K562 (cell line): ENCODE data around the gene ETS1. TPM values are rescaled to one million over a fixed set of nuclear protein-coding genes. Genes with fewer than 3 reads are reported as not detected.

ENCODE experiments used
- ATAC-seq: fragments of 200-7000 bp; cut with Tn5 transposase; 3 replicates; pipeline ENCODE4 v1.9.1; 2020; ENCODE audit warnings: moderate library complexity
- BruUV-seq: library from RNA; stranded (reverse); fragments of 400-500 nt; replicated peaks from 2 replicates; lab custom pipeline; 2021; lab: Mats Ljungman, UMichigan
- CTCF ChIA-PET: fragments of 300-600 bp; formaldehyde crosslinking; extraction: SDS; loops from one replicate; lab custom pipeline; 2021; ENCODE audit warnings: low intra/inter-chr PET ratio; lab: Yijun Ruan, JAX
- POLR2A ChIA-PET: fragments of 300-600, 350-650 bp; sonication (Branson Sonifier 250); formaldehyde crosslinking; extraction: SDS; loops from one replicate; lab custom pipeline; 2021; ENCODE audit warnings: antibody characterized with exemption, inconsistent platforms; lab: Yijun Ruan, JAX
- DNase-seq, 4 experiments: peaks; one replicate each; pipeline versions ENCODE4 v3.0.0 to v3.0.0-alpha.2; 2011 to 2018; ENCODE audit warnings: low spot score in 3 of 4, mixed read lengths in 3 of 4; ENCODE audit errors: extremely low read depth in 1 of 4
- FAIRE-seq: peaks from 2 replicates; lab custom pipeline; 2011; peaks lifted over from hg19 to GRCh38; lab: Jason Lieb, UNC
- H2AFZ ChIP-seq: 2 replicates; pipeline ENCODE4 v1.6.0; 2011; ENCODE audit warnings: low read depth, low read length, control low read depth, inconsistent platforms
- H3K27ac ChIP-seq: fragments of 200-600 bp; 3 replicates; pipeline ENCODE4 v1.8.0; 2011; ENCODE audit warnings: low read depth, mild to moderate bottlenecking, control low read depth, inconsistent platforms, low read length, moderate library complexity, mixed read lengths; ENCODE audit errors: extremely low read depth
- H3K27me3 ChIP-seq, 2 experiments: fragments of 300-600 bp in 1 of 2; 2 replicates in 1 of 2; 3 replicates in 1 of 2; pipeline versions ENCODE4 v1.6.0 to v1.8.0; 2011; ENCODE audit warnings: inconsistent platforms in 2 of 2, low read length in 2 of 2, mild to moderate bottlenecking in 1 of 2, mixed read lengths in 1 of 2, moderate library complexity in 1 of 2; ENCODE audit not compliant: control insufficient read depth in 2 of 2, insufficient read depth in 2 of 2
- H3K36me3 ChIP-seq: fragments of 300-600 bp; 3 replicates; pipeline ENCODE4 v1.8.0; 2011; ENCODE audit warnings: mild to moderate bottlenecking, low read length, inconsistent platforms; ENCODE audit not compliant: control insufficient read depth, insufficient read depth
- H3K4me1 ChIP-seq, 2 experiments: fragments of 200-600 bp in 1 of 2; replicated peaks in 1 of 2; 2 replicates in 1 of 2; 3 replicates in 1 of 2; pipeline versions ENCODE4 v1.5.1 to v1.8.0; 2011; ENCODE audit warnings: inconsistent platforms in 2 of 2, low read length in 2 of 2, mild to moderate bottlenecking in 1 of 2, mixed read lengths in 1 of 2, moderate library complexity in 1 of 2; ENCODE audit not compliant: control insufficient read depth in 2 of 2, insufficient read depth in 2 of 2
- H3K4me2 ChIP-seq: 2 replicates; pipeline ENCODE4 v1.6.1; 2011; ENCODE audit warnings: low read length, control low read depth, inconsistent platforms, mixed read lengths; ENCODE audit not compliant: insufficient read depth
- H3K4me3 ChIP-seq: fragments of 200-600 bp; sonication (generic), shearing (Covaris generic); 2 replicates; pipeline ENCODE4 v1.5.1; 2016; ENCODE audit warnings: control low read depth, inconsistent platforms
- H3K79me2 ChIP-seq: fragments of 200-600 bp; 3 replicates; pipeline ENCODE4 v1.8.0; 2011; ENCODE audit warnings: low read length, inconsistent platforms; ENCODE audit not compliant: control insufficient read depth, insufficient read depth
- H3K9ac ChIP-seq, 2 experiments: 2 replicates each; pipeline versions ENCODE4 v1.6.0 to v1.6.1; 2011; ENCODE audit warnings: low read depth in 2 of 2, low read length in 2 of 2, control low read depth in 1 of 2, inconsistent platforms in 1 of 2, mild to moderate bottlenecking in 1 of 2, mixed read lengths in 1 of 2; ENCODE audit not compliant: insufficient read depth in 1 of 2
- H3K9me1 ChIP-seq: one replicate; pipeline ENCODE4 v1.6.0; 2011; ENCODE audit warnings: inconsistent platforms, mild to moderate bottlenecking, low read length, moderate library complexity; ENCODE audit not compliant: control insufficient read depth, insufficient read depth
- H3K9me3 ChIP-seq: replicated peaks from 2 replicates; pipeline ENCODE4 v1.5.1; 2011; ENCODE audit warnings: low read depth, low read length, inconsistent platforms; ENCODE audit not compliant: control insufficient read depth, insufficient read depth
- H4K20me1 ChIP-seq: replicated peaks from 2 replicates; pipeline ENCODE4 v1.6.1; 2011; ENCODE audit warnings: low read length, inconsistent platforms, mixed read lengths; ENCODE audit not compliant: control insufficient read depth, insufficient read depth
- CXXC5 ChIP-seq: fragments of 250-450 bp; sonication (Bioruptor Pico); IDR thresholded peaks from 2 replicates; pipeline ENCODE4 v1.8.0; 2022; ENCODE audit warnings: inconsistent platforms, mild to moderate bottlenecking, moderate library complexity
- EWSR1 ChIP-seq: fragments of 450-650 bp; IDR thresholded peaks from 2 replicates; pipeline ENCODE4 v1.6.1; 2018; ENCODE audit warnings: borderline replicate concordance, mild to moderate bottlenecking, low read depth, moderate library complexity; ENCODE audit not compliant: partially characterized antibody
- FOXA3 ChIP-seq, 2 experiments: fragments of 450-650 bp in 1 of 2; sonication (generic) in 1 of 2; formaldehyde crosslinking; IDR thresholded peaks in 1 of 2; conservative IDR thresholded peaks in 1 of 2; 2 replicates each; pipeline versions ENCODE4 v1.4.0 to v1.8.0; 2020 to 2022; ENCODE audit warnings: mild to moderate bottlenecking in 2 of 2, missing genetic modification reagents in 1 of 2
- HDAC6 ChIP-seq: IDR thresholded peaks from 2 replicates; pipeline ENCODE4 v1.6.1; 2012; ENCODE audit warnings: low read depth, mild to moderate bottlenecking, control low read depth, inconsistent platforms, low read length, moderate library complexity
- JUNB ChIP-seq: fragments of 450-650 bp; formaldehyde crosslinking; conservative IDR thresholded peaks from 2 replicates; pipeline ENCODE4 v1.4.0; 2020; ENCODE audit warnings: mild to moderate bottlenecking
- NFXL1 ChIP-seq: fragments of 450-650 bp; formaldehyde crosslinking; IDR thresholded peaks from 2 replicates; pipeline ENCODE4 v1.4.0; 2021; ENCODE audit warnings: mild to moderate bottlenecking
- POU5F1 ChIP-seq: fragments of 150-350 bp; IDR thresholded peaks from 2 replicates; pipeline ENCODE4 v1.6.1; 2014; ENCODE audit warnings: borderline replicate concordance, low read length, low read depth, mild to moderate bottlenecking; ENCODE audit not compliant: partially characterized antibody
- RCOR1 ChIP-seq, 2 experiments: IDR thresholded peaks; 2 replicates each; pipeline ENCODE4 v1.6.1; 2012; ENCODE audit warnings: low read depth in 2 of 2, low read length in 2 of 2, borderline replicate concordance in 1 of 2, improper control_type of control experiment in 1 of 2
- SRF ChIP-seq, 2 experiments: fragments of 250-450, 450-650 bp in 1 of 2; sonication (Bioruptor Pico) in 1 of 2; sonication (generic) in 1 of 2; formaldehyde crosslinking; IDR thresholded peaks; 2 replicates each; pipeline versions ENCODE4 v1.5.0 to v1.5.1; 2020 to 2022; ENCODE audit warnings: mild to moderate bottlenecking in 1 of 2, missing genetic modification reagents in 1 of 2
- TCF7 ChIP-seq: sonication (generic); IDR thresholded peaks from 2 replicates; pipeline ENCODE4 v1.6.1; 2016; ENCODE audit warnings: antibody characterized with exemption, borderline replicate concordance
- ZBTB1 ChIP-seq: sonication (generic); formaldehyde crosslinking; IDR thresholded peaks from 2 replicates; pipeline ENCODE4 v1.8.1; 2023; ENCODE audit warnings: missing genetic modification reagents, low read depth, mild to moderate bottlenecking, borderline replicate concordance
- WGBS: fragments of 100-300 bp; shearing (Covaris generic); methylation state at CpG from one replicate; pipeline ENCODE4 v1.1.6; 2016; ENCODE audit warnings: low coverage, mixed read lengths; ENCODE audit not compliant: insufficient coverage; ENCODE audit errors: missing lambda C conversion rate; 5-methylcytosine and 5-hydroxymethylcytosine counted together
- in situ Hi-C: fragments of 300-500 bp; cut with MboI; formaldehyde crosslinking; loops from 4 replicates; pipeline ENCODE4 v1.15.0; 2018; ENCODE audit warnings: inconsistent platforms, mixed read lengths
- intact Hi-C: fragments of 100-400 bp; cut with micrococcal nuclease; formaldehyde crosslinking; loops from 2 replicates; pipeline ENCODE4 v1.14.2; 2022
- polyA plus RNA-seq, 8 experiments: library from polyadenylated mRNA; depleted of rRNA in 4 of 8; stranded (reverse) in 5 of 8; unstranded in 3 of 8; fragments of >200 nt; fragmentation: Nextera tagmentation in 2 of 8; fragmentation: Illumina TruSeq in 1 of 8; extraction: Ambion mirVana in 2 of 8; extraction: Trizol in 1 of 8; gene quantifications; 2 replicates each; pipeline versions ENCODE4 v1.2.1 to v1.2.3, GENCODE V29; 2011 to 2014; ENCODE audit warnings: inconsistent platforms in 1 of 8, missing spikeins in 1 of 8
- total RNA-seq, 7 experiments: library from RNA; depleted of rRNA in 6 of 7; stranded (reverse); fragments of >200 nt in 6 of 7; fragmentation: Illumina TruSeq in 2 of 7; extraction: Trizol in 2 of 7; gene quantifications; 2 replicates each; pipeline versions ENCODE4 v1.2.1 to v1.2.3, GENCODE V29; 2011 to 2021; ENCODE audit warnings: low replicate concordance in 1 of 7
- TF ChIP-seq, protein P1 (sequence below): sonication (generic); formaldehyde crosslinking; IDR thresholded peaks from 2 replicates; pipeline ENCODE4 v1.8.1; 2022; ENCODE audit warnings: missing genetic modification reagents
- TF ChIP-seq, protein P2 (sequence below): IDR thresholded peaks from 2 replicates; pipeline ENCODE4 v1.6.1; 2011; ENCODE audit not compliant: insufficient read length; ENCODE audit errors: extremely low read depth

Gene ETS1
- total and polyA plus RNA-seq, 9 of the 15 experiments (the other 6 are each of a cell fraction or from before 2014, with no cell fraction given), result 0.04 to 1.4 (median 0.23) TPM

- Histone ChIP-seq H2AFZ (no peak overlapping the region), H3K4me2 (no peak overlapping the region), H3K9me3 (no peaks in the 10 kb centered on the region), H3K27ac (no peak overlapping the region), H4K20me1 (no peaks in the 10 kb centered on the region), H3K4me1 (no peaks in the 10 kb centered on the region; a peak in 1 of 5 replicates), H3K4me3 (no peak overlapping the region), H3K27me3 (no peaks in the 10 kb centered on the region)
- BruUV-seq, result no TSS peak
- FAIRE-seq (no peak), ATAC-seq (no peak)
- 4% methylated on average over 5 of the region's 5 CpGs for WGBS
- TF ChIP-seq SRF (CRISPR knock-in tag; IDR thresholded peaks at IDR 0.05) (no peak), RCOR1 (IDR thresholded peaks at IDR 0.05; ENCODE audit: borderline replicate concordance in 1 of 2, low read depth in 2 of 2, low read length in 2 of 2) (no peak), TCF7 (no peak), CXXC5 (CRISPR knock-in tag) (no peak), POU5F1 (no peak), ZBTB1 (no peak), EWSR1 (no peak), HDAC6 (no peak), NFXL1 (no peak), FOXA3 (CRISPR knock-in tag; conservative IDR thresholded peaks at IDR 0.05 in 1 of 2, IDR thresholded peaks at IDR 0.05 in 1 of 2) (no peak), JUNB (no peak)
- TF ChIP-seq, protein P1, sequence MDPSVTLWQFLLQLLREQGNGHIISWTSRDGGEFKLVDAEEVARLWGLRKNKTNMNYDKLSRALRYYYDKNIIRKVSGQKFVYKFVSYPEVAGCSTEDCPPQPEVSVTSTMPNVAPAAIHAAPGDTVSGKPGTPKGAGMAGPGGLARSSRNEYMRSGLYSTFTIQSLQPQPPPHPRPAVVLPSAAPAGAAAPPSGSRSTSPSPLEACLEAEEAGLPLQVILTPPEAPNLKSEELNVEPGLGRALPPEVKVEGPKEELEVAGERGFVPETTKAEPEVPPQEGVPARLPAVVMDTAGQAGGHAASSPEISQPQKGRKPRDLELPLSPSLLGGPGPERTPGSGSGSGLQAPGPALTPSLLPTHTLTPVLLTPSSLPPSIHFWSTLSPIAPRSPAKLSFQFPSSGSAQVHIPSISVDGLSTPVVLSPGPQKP (CRISPR knock-in tag), result no peak
- TF ChIP-seq, protein P2, sequence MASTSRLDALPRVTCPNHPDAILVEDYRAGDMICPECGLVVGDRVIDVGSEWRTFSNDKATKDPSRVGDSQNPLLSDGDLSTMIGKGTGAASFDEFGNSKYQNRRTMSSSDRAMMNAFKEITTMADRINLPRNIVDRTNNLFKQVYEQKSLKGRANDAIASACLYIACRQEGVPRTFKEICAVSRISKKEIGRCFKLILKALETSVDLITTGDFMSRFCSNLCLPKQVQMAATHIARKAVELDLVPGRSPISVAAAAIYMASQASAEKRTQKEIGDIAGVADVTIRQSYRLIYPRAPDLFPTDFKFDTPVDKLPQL, result no peak
- TF ChIP-seq, all 486 proteins: peak for 0
- Histone ChIP-seq H3K36me3 (no peaks in the 10 kb centered on the region), H3K79me2 (no peaks in the 10 kb centered on the region), H3K9me1 (no peaks in the 10 kb centered on the region), H3K9ac (no peak overlapping the region)
- DNase-seq, result no peak
- in situ Hi-C loops (no loop called here), intact Hi-C loops (no loop called here)
- POLR2A ChIA-PET, result no interaction called here
- CTCF ChIA-PET, result no interaction called here
These were observed 129.0 kb downstream of the ETS1 start for GRCh38 chr11:128458321-128458720.
